NCI-H2196 (cell line): ENCODE data around the gene PERP.
"Not testable (repeated sequence)": the region's sequence is repeated elsewhere in the genome, so short reads cannot be mapped to it uniquely, and the experiment has no call there.

ENCODE experiments used
- DNase-seq: peaks from one replicate; lab custom pipeline; 2025; ENCODE audit not compliant: unreplicated experiment; lab: John Stamatoyannopoulos, UW

PERP gene

GRCh38 chr6:138107078-138107751 lies at the start of gene PERP:
Gene PERP (minus strand): TSS chr6:138107419. CDS start chr6:138107340, 79 bp downstream.
- DNase-seq: peak; percentile 79

GRCh38 chr6:138155443-138155842 lies 48.2 kb upstream of the PERP start:
- no peak for DNase-seq

GRCh38 chr6:138146544-138146943 lies 39.3 kb upstream of the PERP start:
- DNase-seq: no peak

GRCh38 chr6:138145402-138145801 lies 38.2 kb upstream of the PERP start:
- DNase-seq: no peak

- no peak for DNase-seq
Observed at GRCh38 chr6:138142806-138143205, 35.6 kb upstream of the PERP start.

GRCh38 chr6:138129190-138129589 lies 22.0 kb upstream of the PERP start:
- no peak for DNase-seq

- DNase-seq: no peak
Observed at GRCh38 chr6:138128096-138128495, 20.9 kb upstream of the PERP start.

- no peak for DNase-seq
Observed at GRCh38 chr6:138124096-138124495, 16.9 kb upstream of the PERP start.

GRCh38 chr6:138119976-138120375 lies 12.8 kb upstream of the PERP start:
- DNase-seq: no peak

GRCh38 chr6:138119229-138119628 lies 12.0 kb upstream of the PERP start:
- DNase-seq: not testable (repeated sequence)

- no peak for DNase-seq
Observed at GRCh38 chr6:138117376-138117914, 10.2 kb upstream of the PERP start.

- DNase-seq: no peak
Observed at GRCh38 chr6:138116661-138116999, 9.4 kb upstream of the PERP start.

GRCh38 chr6:138115877-138116660 lies 8.8 kb upstream of the PERP start:
- peak; percentile 81 for DNase-seq

GRCh38 chr6:138115201-138115600 lies 8.0 kb upstream of the PERP start:
- DNase-seq: no peak

GRCh38 chr6:138113588-138114210 lies 6.5 kb upstream of the PERP start:
- no peak for DNase-seq

GRCh38 chr6:138110229-138110628 lies 3.0 kb upstream of the PERP start:
- no peak for DNase-seq

- peak; percentile 73 for DNase-seq
Observed at GRCh38 chr6:138109042-138109997, 2.1 kb upstream of the PERP start.

GRCh38 chr6:138107752-138108592 lies 753 bp upstream of the PERP start:
- DNase-seq: peak; percentile 44

- DNase-seq: no peak
Observed at GRCh38 chr6:138106665-138107077, 548 bp downstream of the PERP start.
